Stimulated activated naive B cell treated with anti-CD40 and anti-IgM and Interleukin-4, amounts not matched to agents 10 μg/mL and 1 μg/mL and 100 μg/mL, for 72 hours (primary cell): ENCODE data around the gene RASA3.

ENCODE experiments used
- ATAC-seq, 2 donors: fragments of 150-1000 bp; cut with Tn5 transposase; replicated peaks; 2 replicates each; pipeline ENCODE4 v1.10.0; 2021; ENCODE audit warnings: moderate library complexity in 1 of 2
- DNase-seq: peaks from one replicate; pipeline ENCODE4 v3.0.0; 2021
- H3K27ac Mint-ChIP-seq: one replicate; pipeline ENCODE4 v1.8.0; 2022; ENCODE audit warnings: mild to moderate bottlenecking, mixed read lengths
- H3K27me3 Mint-ChIP-seq, 2 donors: one replicate each; pipeline ENCODE4 v1.8.0; 2022; ENCODE audit warnings: mixed read lengths in 2 of 2
- H3K36me3 Mint-ChIP-seq, 2 donors: one replicate each; pipeline ENCODE4 v1.8.0; 2022; ENCODE audit warnings: mixed read lengths in 2 of 2, mild to moderate bottlenecking in 1 of 2
- H3K4me1 Mint-ChIP-seq, 2 donors: one replicate each; pipeline ENCODE4 v1.8.0; 2022; ENCODE audit warnings: mixed read lengths in 2 of 2, mild to moderate bottlenecking in 1 of 2
- H3K4me3 Mint-ChIP-seq, 2 donors: one replicate each; pipeline ENCODE4 v1.8.0; 2022; ENCODE audit warnings: mild to moderate bottlenecking in 2 of 2, mixed read lengths in 2 of 2, moderate library complexity in 1 of 2
- H3K9me3 Mint-ChIP-seq, 2 donors: one replicate each; pipeline ENCODE4 v1.8.0; 2022; ENCODE audit warnings: mixed read lengths in 2 of 2, mild to moderate bottlenecking in 1 of 2

The RASA3 gene

DNA sequence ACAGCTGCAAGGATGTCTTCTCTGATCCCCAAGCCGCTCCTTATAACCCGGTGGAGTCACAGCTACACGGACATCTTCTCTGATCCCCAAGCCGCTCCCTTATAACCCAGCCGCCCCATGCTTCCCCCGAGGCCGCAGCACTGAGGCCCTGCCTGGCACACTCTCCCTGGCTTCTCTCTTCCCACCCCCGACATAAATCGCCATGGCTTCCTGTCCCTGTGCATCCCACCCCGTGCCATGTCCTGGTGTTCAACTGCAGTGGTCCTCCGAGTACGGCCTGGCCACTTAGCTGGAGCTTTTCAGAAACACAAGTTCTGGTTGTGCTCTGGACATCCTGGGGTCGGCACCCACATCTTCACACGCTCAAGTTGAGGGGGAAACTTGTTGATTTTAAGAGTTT is 60.4 kb downstream of the RASA3 start:
- no peak for DNase-seq
- H3K9me3 Mint-ChIP-seq: peaks cover 2 to 4% of the 10 kb centered on the region in 2 donors
- no peak overlapping the region for H3K4me3 Mint-ChIP-seq
- no peaks in the 10 kb centered on the region for H3K27me3 Mint-ChIP-seq
- peaks cover 27 to 38% of the 10 kb centered on the region in 2 donors for H3K4me1 Mint-ChIP-seq
- peaks cover 32 to 39% of the 10 kb centered on the region in 2 donors for H3K36me3 Mint-ChIP-seq
- no peak for ATAC-seq
- peak overlapping the region; percentile 59 for H3K27ac Mint-ChIP-seq

DNA sequence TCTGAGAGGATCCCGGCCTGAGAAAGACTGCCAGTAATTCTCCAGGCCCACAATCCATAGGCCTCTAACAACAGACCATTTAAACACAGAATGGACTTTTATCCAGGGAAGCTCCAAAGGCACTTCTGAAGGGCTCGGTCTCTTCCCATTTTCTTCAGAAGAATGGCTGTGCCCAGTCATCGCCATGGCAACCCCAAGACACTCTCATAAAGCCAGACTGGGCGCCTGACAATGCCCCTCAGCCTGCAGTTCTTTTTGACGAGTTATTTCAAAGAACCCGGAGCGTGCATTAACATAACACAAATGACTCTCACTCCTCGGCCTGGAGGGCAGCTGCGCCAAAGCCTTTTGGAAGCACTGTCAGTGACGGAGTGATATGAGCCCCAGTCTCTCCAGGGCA is 61.0 kb downstream of the RASA3 start:
- H3K9me3 Mint-ChIP-seq: peaks cover 2 to 4% of the 10 kb centered on the region in 2 donors
- H3K4me3 Mint-ChIP-seq: no peak overlapping the region
- DNase-seq (no peak), ATAC-seq (no peak)
- H3K27me3 Mint-ChIP-seq: no peaks in the 10 kb centered on the region
- peaks cover 30 to 35% of the 10 kb centered on the region in 2 donors for H3K36me3 Mint-ChIP-seq
- peaks cover 28 to 39% of the 10 kb centered on the region in 2 donors for H3K4me1 Mint-ChIP-seq
- peak overlapping the region; percentile 75 for H3K27ac Mint-ChIP-seq

DNA sequence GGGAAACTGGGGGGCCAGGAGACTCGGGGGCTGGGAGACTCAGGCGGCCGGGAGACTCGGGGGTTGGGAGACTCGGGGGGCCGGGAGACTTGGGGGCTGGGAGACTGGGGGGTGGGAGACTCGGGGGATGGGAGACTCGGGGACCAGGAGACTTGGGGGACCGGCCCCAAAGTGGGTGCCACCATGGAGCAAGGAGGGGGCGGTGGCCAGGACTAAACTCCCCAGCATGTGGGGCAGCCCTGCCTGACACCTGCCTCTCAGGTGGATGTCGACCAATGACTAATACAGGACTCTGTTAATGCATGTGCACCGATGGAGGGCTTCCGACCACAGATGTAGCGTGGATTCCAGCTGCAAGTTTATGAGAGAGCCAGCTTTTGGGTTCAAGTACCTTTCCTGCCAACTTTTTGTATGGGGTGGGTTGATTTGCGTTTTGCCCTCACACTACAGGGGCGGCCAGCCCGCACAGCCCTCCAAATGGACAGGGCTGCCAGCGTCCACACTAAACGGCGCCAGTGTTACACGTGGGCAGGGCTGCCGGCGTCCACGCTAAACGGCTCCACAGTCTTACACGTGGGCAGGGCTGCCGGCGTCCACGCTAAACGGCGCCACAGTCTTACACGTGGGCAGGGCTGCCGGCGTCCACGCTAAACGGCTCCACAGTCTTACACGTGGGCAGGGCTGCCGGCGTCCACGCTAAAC is 62.2 kb downstream of the RASA3 start:
- Mint-ChIP-seq H3K27me3 (no peaks in the 10 kb centered on the region), H3K36me3 (peaks cover 30 to 38% of the 10 kb centered on the region in 2 donors), H3K9me3 (peaks cover 2 to 4% of the 10 kb centered on the region in 2 donors), H3K4me1 (peaks cover 38 to 51% of the 10 kb centered on the region in 2 donors), H3K4me3 (no peak overlapping the region), H3K27ac (no peak overlapping the region)
- ATAC-seq: no peak
- DNase-seq: no peak

DNA sequence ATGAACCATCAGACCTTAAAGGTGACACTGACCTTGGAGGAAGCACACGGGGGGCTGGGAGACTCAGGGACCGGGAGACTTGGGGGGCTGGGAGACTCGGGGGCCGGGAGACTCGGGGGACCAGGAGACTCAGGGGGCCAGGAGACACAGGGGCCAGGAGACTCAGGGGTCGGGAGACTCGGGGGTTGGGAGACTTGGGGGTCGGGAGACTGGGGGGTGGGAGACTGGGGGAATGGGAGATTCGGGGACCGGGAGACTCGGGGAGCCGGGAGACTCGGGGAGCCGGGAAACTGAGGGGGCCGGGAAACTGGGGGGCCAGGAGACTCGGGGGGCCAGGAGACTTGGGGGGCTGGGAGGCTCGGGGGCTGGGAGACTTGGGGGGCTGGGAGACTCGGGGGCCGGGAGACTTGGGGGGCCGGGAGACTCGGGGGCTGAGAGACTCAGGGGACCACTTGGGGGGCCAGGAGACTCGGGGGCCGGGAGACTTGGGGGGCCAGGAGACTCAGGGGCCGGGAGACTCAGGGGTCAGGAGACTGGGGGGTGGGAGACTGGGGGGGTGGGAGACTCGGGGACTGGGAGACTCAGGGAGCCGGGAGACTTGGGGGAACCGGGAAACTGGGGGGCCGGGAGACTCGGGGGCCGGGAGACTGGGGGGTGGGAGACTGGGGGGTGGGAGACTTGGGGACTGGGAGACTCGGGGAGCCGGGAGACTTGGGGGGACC is 62.9 kb downstream of the RASA3 start:
- ATAC-seq (no peak), DNase-seq (no peak)
- Mint-ChIP-seq H3K4me3 (peak overlapping the region in 1 of 2 donors; percentile 35), H3K27me3 (no peaks in the 10 kb centered on the region), H3K27ac (peak overlapping the region; percentile 97), H3K4me1 (peaks cover 44 to 58% of the 10 kb centered on the region in 2 donors), H3K36me3 (peaks cover 26 to 38% of the 10 kb centered on the region in 2 donors), H3K9me3 (peaks cover 2 to 4% of the 10 kb centered on the region in 2 donors)

DNA sequence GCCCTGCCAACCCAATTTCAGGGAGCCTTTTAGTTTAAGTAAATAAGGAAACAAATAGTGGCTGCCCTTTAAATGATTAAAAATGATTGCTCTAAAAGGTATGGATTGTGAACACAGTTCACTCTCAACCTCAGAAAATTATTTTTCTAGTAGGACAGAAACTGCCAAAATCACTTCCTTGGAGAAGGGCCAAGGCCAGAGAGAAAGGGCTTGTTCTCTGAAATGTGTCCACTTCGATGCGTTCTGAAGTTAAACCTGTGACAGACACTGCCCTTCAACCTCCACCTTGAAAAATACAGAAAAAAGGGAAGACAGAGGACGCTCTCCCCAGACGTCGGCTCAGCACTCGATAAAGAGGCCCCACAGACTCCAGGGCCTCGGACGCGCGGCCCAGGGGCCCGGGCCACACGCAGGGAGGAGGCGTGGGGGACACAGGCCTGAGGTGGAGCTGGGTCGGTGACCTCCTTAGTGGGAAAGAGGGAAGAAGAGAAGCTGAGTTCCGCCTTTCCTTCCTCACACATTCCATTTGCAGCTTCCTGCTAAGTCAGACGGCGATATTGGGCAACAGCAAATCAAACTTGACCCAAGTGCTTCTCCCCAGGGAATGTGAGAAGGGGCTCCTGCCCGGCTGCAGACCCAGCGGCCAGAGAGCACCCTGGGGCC is 63.6 kb downstream of the RASA3 start:
- Mint-ChIP-seq H3K4me3 (peak overlapping the region; percentile 35 to 67), H3K27ac (peak overlapping the region; percentile 97), H3K4me1 (peaks cover 51 to 65% of the 10 kb centered on the region in 2 donors), H3K9me3 (peaks cover 2 to 4% of the 10 kb centered on the region in 2 donors), H3K36me3 (peaks cover 23 to 34% of the 10 kb centered on the region in 2 donors), H3K27me3 (no peaks in the 10 kb centered on the region)
- ATAC-seq (no peak), DNase-seq (no peak)

DNA sequence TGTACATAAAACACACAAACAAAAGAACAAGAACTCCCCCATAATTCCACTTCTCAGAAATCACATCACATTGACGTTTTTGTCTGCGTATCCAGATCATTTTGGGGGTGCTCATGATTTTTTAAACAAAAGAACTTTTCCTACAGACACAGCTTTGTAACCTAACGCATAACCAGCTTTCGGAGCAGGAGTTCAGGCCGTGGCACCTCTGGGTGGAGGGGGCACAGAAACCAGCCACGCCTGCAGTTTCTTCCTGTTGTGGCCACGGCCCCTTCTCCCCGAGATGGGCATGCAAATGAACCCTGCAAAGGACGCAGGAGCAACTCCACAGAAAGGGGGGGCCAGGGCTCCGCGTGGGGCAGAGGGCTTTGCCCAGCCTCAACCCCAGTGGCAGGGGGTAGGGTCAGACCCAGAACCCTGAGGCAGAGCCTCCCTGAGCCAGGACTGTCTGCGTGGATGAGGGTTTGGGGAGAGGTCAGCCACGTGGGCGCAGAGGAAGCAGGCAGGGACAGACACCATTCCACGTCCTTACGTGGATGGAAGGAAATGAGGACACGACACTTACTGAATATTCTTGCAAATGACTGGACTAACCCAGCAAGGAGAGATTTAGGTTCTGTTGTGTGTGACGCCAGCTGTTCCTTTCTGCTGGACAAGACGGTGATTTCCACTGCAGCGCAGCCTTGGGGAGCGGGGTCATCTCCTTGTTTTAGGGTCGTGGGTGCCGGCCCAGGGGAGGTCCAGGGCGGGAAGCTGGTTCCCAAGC is 64.4 kb downstream of the RASA3 start:
- DNase-seq: peak; percentile 68
- peak overlapping the region; percentile 97 for H3K27ac Mint-ChIP-seq
- peaks cover 54 to 72% of the 10 kb centered on the region in 2 donors for H3K4me1 Mint-ChIP-seq
- H3K27me3 Mint-ChIP-seq: no peaks in the 10 kb centered on the region
- peaks cover 19 to 29% of the 10 kb centered on the region in 2 donors for H3K36me3 Mint-ChIP-seq
- ATAC-seq: peak; percentile 45
- H3K4me3 Mint-ChIP-seq: peak overlapping the region; percentile 67 to 74
- peaks cover 2 to 4% of the 10 kb centered on the region in 2 donors for H3K9me3 Mint-ChIP-seq

DNA sequence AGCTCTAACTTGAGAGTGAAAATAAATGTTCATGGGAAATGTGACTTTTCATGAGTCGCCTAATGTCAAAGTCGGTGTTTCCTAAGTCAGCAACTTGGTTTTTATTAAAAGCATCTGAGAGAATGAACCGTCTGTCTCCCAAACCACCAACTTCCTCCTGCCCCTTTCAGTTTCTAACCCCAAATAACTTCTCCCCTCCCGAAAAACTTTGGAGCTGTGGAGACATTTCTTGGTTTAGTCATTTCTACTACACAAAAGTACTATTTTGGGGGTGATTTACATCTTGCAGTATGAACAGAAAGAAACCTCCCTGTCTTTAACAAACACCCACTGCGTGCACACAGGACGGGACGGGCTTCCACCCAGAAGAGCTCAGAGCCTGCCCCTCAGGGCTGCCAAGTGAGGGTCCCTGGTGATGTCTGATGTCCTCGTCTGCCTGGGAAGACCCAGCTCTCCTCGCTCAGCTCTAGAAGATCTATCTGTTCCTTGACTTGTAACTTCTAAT is 65.0 kb downstream of the RASA3 start:
- Mint-ChIP-seq H3K9me3 (peaks cover 2 to 4% of the 10 kb centered on the region in 2 donors), H3K4me3 (peak overlapping the region; percentile 67 to 74), H3K4me1 (peaks cover 56 to 74% of the 10 kb centered on the region in 2 donors), H3K27me3 (no peaks in the 10 kb centered on the region), H3K27ac (peak overlapping the region; percentile 97), H3K36me3 (peaks cover 14 to 24% of the 10 kb centered on the region in 2 donors)
- peak; percentile 58 for DNase-seq
- peak; percentile 73 to 76 for ATAC-seq

DNA sequence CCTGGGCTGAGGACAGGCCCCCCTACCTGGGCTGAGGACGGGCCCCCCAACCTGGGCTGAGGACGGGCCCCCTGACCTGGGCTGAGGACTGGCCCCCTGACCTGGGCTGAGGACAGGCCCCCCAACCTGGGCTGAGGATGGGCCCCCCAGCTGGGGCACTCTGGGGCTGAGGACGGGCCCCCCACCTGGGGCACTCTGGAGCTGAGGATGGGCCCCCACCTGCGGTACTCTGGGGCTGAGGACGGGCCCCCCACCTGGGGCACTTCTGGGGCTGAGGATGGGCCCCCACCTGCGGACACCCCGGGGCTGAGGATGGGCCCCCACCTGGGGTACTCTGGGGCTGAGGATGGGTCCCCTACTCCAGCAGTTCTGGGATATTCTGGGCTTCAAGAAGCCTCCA is 65.5 kb downstream of the RASA3 start:
- H3K4me1 Mint-ChIP-seq: peaks cover 53 to 69% of the 10 kb centered on the region in 2 donors

DNA sequence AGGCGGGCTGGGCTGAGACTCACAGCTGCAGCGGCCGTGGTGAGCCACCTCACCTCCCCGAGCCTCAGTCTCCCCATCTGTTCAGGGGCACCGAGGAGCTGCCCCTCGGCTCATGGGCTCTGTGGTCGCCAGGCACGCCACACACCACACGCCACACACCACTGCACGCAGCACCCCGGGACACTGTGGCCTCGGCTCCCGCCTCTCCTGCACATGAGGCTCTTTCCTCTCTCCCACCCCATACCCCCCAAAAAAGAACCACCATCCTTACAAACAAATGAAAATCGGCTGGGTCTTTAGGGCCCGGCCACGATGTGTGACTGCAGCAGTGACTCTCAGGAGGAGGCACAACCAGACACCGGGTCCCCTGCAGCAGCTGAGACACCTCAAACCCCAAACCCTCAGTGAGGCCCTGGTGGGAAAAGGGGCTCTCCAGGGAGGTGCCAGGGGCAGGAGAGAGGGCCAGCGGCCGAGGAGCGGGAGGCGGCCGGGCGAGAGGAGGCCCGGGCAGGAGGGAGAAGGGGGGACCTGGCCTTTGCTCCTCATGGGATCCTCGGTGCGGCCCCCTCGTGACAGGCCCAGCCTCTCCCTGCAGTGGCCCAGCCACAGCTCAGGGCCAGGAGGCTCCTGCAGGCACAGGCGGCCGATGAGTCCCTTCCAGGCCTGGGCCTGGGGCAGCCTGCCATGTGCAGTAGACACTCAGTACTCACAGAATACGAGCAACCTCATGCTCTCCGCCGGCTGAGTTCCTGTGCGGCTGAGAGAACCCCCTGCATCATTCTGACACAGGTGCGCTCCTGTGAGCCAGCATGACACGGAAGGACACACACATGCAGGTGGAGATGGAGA is 66.3 kb downstream of the RASA3 start:
- Mint-ChIP-seq H3K4me3 (peak overlapping the region; percentile 82 to 85), H3K27me3 (no peaks in the 10 kb centered on the region), H3K9me3 (peaks cover 2 to 4% of the 10 kb centered on the region in 2 donors), H3K27ac (peak overlapping the region; percentile 97), H3K36me3 (peaks cover 5 to 15% of the 10 kb centered on the region in 2 donors), H3K4me1 (peaks cover 54 to 66% of the 10 kb centered on the region in 2 donors)
- ATAC-seq (peak in 1 of 2 donors; percentile 6), DNase-seq (no peak)

More for the DNA sequence above, 65.5 kb downstream of the RASA3 start:
- Mint-ChIP-seq H3K36me3 (peaks cover 9 to 19% of the 10 kb centered on the region in 2 donors), H3K27me3 (no peaks in the 10 kb centered on the region), H3K4me3 (peak overlapping the region; percentile 79 to 85), H3K27ac (peak overlapping the region; percentile 97), H3K9me3 (peaks cover 2 to 4% of the 10 kb centered on the region in 2 donors)
- ATAC-seq: peak in 1 of 2 donors; percentile 0
- DNase-seq: no peak

DNA sequence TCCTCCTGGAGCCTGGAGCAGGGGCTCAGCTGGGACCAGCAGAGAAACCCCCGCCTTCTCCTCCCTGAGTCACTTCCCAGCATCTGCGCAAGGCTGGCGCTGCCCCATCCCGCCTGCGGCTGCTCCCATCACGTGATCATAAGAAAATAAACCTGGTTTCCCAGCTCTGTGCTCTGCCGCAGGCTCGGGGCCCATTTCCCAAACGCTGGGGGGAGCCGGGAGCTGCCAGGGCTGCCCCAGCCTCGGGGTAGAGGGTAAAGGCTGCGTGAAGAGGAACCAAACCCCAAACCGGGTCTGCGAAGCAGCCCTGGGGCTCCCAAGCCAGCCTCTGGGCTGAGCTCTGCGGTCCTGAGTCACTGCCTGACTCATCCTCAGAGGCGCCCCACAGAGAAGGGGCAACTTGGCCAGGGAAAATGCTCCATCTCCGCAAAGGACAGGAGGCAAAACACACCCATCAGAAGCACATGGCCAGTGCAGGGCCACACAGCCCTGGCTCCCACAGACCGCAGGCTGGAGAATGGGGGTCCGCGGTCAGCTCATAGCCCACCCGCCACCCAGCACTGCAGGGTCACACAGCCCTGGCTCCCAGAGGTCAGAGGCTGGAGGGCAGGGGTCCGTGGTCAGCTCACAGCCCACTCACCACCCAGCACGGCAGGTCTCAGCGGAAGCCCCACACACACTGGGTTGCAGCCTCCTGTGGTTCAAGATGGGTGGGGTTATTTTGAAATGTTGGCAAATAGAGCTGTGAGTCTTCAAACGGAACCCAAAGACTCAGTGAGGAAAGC is 67.1 kb downstream of the RASA3 start:
- Mint-ChIP-seq H3K4me3 (peak overlapping the region; percentile 82 to 85), H3K27ac (peak overlapping the region; percentile 97), H3K4me1 (peaks cover 53 to 66% of the 10 kb centered on the region in 2 donors), H3K27me3 (no peaks in the 10 kb centered on the region), H3K36me3 (peaks cover 2 to 10% of the 10 kb centered on the region in 2 donors), H3K9me3 (no peaks in the 10 kb centered on the region)
- peak; percentile 71 for DNase-seq
- ATAC-seq: peak; percentile 77 to 81

DNA sequence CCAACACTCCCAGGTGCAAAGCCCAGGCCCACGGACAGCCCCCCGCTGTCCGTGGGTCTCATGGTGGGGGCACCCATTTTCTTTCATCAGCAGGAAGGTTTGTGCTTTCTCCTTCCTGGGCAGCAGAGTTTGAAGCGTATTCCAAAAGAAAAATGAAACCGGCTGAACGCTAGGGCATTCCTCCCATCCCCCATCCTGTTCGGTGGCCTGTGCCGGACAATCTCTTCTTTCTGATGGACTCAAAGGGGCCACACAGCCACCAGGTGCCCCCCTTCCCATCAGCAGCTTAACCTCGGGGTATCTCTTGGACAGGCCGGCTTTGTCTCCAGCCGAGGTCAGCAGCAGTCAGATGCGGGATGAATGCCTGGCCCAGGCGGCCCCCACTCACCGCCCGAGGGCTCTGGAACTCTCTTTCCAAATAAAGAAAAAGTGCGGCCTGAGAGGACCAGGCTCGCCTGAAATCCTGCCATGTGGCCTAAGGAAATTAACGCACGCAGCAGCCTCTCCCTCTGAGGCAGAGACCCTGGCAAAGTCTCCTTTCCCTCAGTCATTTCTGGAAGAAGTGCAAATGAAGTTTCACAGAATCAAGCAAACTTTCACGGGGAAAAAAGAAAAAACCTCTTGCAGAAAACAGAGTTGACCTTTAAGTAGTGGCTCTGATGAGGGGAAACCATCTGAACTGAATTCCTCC is 67.8 kb downstream of the RASA3 start:
- DNase-seq (no peak), ATAC-seq (no peak)
- Mint-ChIP-seq H3K4me3 (peak overlapping the region; percentile 82 to 85), H3K9me3 (no peaks in the 10 kb centered on the region), H3K27me3 (no peaks in the 10 kb centered on the region), H3K4me1 (peaks cover 58 to 73% of the 10 kb centered on the region in 2 donors), H3K36me3 (peaks cover 8 to 16% of the 10 kb centered on the region in 2 donors), H3K27ac (peak overlapping the region; percentile 97)
